Spleen (tissue), 7 donors: ENCODE measurements around the gene LIG3.

Source experiments
- POLR2A ChIP-seq, 3 donors: fragments of 450-650 bp; IDR thresholded peaks; one replicate each; pipeline ENCODE4 v1.5.1; 2017; ENCODE audit warnings: antibody characterized with exemption in 3 of 3, mild to moderate bottlenecking in 1 of 3
- POLR2AphosphoS5 ChIP-seq, 3 donors: sonication (generic); formaldehyde crosslinking; IDR thresholded peaks; one replicate each; pipeline ENCODE4 v1.5.1; 2017; ENCODE audit warnings: antibody characterized with exemption in 3 of 3
- TF ChIP-seq, protein P1 (sequence below), 11 experiments: fragments of 200-600 bp in 7 of 11; fragments of 450-650 bp in 4 of 11; sonication (generic) in 4 of 11; IDR thresholded peaks in 8 of 11; conservative IDR thresholded peaks in 3 of 11; 1 replicate in 7 of 11; 2 replicates in 4 of 11; pipeline versions ENCODE4 v1.4.0 to v1.8.0; 2016 to 2021; ENCODE audit warnings: antibody characterized with exemption in 11 of 11, inconsistent platforms in 4 of 11, mild to moderate bottlenecking in 1 of 11
- donor health status: DM: no; HTN: no; CAD: no; lungs with moderate emphysema.
- donor health status: DM: no; HTN: no; CAD: no.
- donor health status: DM: no; HTN: no; CAD: no.

DNA sequence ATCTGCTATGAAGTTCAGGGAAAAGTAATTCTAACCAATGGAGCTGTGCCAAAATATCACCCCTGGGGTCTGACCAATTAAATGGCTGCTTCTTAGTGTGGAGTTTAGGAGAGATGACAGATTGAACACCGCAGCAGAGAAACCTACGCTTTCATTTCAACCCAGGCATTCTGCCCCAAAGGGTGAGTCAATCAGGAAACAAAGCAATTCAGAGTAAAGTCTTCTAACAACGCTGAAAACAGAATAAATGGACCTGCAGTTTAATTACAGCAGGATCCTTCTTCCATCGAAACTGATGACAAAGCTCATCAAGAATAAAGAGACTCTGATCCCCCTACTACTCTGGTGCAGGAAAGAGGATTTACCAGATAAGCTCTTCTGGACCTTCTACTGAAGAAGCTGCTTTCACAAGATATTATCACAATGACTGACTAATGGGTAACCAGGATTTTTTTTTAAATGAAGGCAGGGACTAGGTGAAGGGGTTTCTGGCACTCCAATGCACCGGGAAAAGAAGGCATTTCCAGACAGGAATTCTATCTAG, 66.5 kb downstream of the LIG3 start:
- no peak for TF ChIP-seq POLR2A (IDR thresholded peaks at IDR 0.05)
- TF ChIP-seq, protein P1, sequence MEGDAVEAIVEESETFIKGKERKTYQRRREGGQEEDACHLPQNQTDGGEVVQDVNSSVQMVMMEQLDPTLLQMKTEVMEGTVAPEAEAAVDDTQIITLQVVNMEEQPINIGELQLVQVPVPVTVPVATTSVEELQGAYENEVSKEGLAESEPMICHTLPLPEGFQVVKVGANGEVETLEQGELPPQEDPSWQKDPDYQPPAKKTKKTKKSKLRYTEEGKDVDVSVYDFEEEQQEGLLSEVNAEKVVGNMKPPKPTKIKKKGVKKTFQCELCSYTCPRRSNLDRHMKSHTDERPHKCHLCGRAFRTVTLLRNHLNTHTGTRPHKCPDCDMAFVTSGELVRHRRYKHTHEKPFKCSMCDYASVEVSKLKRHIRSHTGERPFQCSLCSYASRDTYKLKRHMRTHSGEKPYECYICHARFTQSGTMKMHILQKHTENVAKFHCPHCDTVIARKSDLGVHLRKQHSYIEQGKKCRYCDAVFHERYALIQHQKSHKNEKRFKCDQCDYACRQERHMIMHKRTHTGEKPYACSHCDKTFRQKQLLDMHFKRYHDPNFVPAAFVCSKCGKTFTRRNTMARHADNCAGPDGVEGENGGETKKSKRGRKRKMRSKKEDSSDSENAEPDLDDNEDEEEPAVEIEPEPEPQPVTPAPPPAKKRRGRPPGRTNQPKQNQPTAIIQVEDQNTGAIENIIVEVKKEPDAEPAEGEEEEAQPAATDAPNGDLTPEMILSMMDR (IDR thresholded peaks at IDR 0.05 in 8 of 11, conservative IDR thresholded peaks at IDR 0.05 in 3 of 11), result no peak
- no peak for TF ChIP-seq POLR2AphosphoS5 (IDR thresholded peaks at IDR 0.05)
